Transverse colon (tissue), 4 donors: ENCODE measurements around the gene LMO7. TPM values are rescaled to one million over a fixed set of nuclear protein-coding genes. Genes with fewer than 3 reads are reported as not detected.

Experiments
- DNase-seq: peaks from one replicate; pipeline ENCODE4 v3.0.0-alpha.2; 2019
- H3K27ac ChIP-seq, 4 donors: fragments of 200-600 bp; sonication (generic); 2 replicates each; pipeline ENCODE4 v1.5.1; 2016 to 2018; ENCODE audit warnings: inconsistent platforms in 4 of 4
- H3K27me3 ChIP-seq: fragments of 200-600 bp; sonication (generic); 2 replicates; pipeline ENCODE4 v1.5.1; 2017; ENCODE audit warnings: inconsistent platforms
- H3K36me3 ChIP-seq, 4 donors: fragments of 200-600 bp; sonication (generic); 2 replicates each; pipeline ENCODE4 v1.5.1; 2017 to 2019; ENCODE audit warnings: inconsistent platforms in 4 of 4
- H3K4me1 ChIP-seq, 4 donors: fragments of 200-600 bp; sonication (generic); 2 replicates each; pipeline ENCODE4 v1.5.1; 2017 to 2020; ENCODE audit warnings: inconsistent platforms in 4 of 4
- H3K4me3 ChIP-seq, 4 donors: fragments of 200-600 bp; sonication (generic); 1 replicate in 1 of 4; 2 replicates in 3 of 4; pipeline versions ENCODE4 v1.5.1 to v1.6.1; 2017 to 2019; ENCODE audit warnings: inconsistent platforms in 4 of 4
- H3K9me3 ChIP-seq, 2 donors: fragments of 200-600 bp; sonication (generic); 2 replicates each; pipeline ENCODE4 v1.5.1; 2017 to 2019; ENCODE audit warnings: inconsistent platforms in 2 of 2
- CTCF ChIP-seq, 5 experiments: fragments of 200-600 bp in 3 of 5; fragments of 450-650 bp in 2 of 5; sonication (generic) in 3 of 5; IDR thresholded peaks; 1 replicate in 2 of 5; 2 replicates in 3 of 5; pipeline ENCODE4 v1.5.1; 2016 to 2017; ENCODE audit warnings: antibody characterized with exemption in 5 of 5, inconsistent platforms in 3 of 5, mild to moderate bottlenecking in 2 of 5, moderate library complexity in 1 of 5
- EP300 ChIP-seq: sonication (generic); formaldehyde crosslinking; IDR thresholded peaks from one replicate; pipeline ENCODE4 v1.6.1; 2017; ENCODE audit warnings: antibody characterized with exemption, low read depth
- POLR2A ChIP-seq: fragments of 450-650 bp; IDR thresholded peaks from one replicate; pipeline ENCODE4 v1.6.1; 2016; ENCODE audit warnings: antibody characterized with exemption, mild to moderate bottlenecking, moderate library complexity
- POLR2AphosphoS5 ChIP-seq, 3 donors: sonication (generic); formaldehyde crosslinking; IDR thresholded peaks; one replicate each; pipeline ENCODE4 v1.6.1; 2016; ENCODE audit warnings: antibody characterized with exemption in 3 of 3
- WGBS, 2 donors: methylation state at CpG; one replicate each; pipeline ENCODE4 v1.1.5; 2018; ENCODE audit warnings: low coverage in 1 of 2; 5-methylcytosine and 5-hydroxymethylcytosine counted together
- in situ Hi-C, 4 donors: fragments of 200-750 bp; cut with MboI; loops; one replicate each; pipeline versions ENCODE4 v1.15.0 to v1.15.1; 2017; ENCODE audit warnings: low sequenced_read_pairs in 3 of 4, low pct_ligation_motif_present in 1 of 4, low pct_unique_long_range_greater_than_20kb in 1 of 4
- intact Hi-C: fragments of 100-400 bp; cut with DNase I; formaldehyde crosslinking; loops from one replicate; pipeline ENCODE4 v1.15.1; 2023; ENCODE audit warnings: low total_unique reads
- total RNA-seq, 4 donors: library from RNA; depleted of rRNA; stranded (reverse); fragments of >200 nt; gene quantifications; one replicate each; pipeline ENCODE4 v1.1.0, GENCODE V29; 2016

LMO7 gene
- total RNA-seq, 4 donors from 2014 or later, result 82.6 to 304 (median 190) TPM

- WGBS, 2 donors, result 89 to 100% methylated on average over 2 of the region's 2 CpGs
- Histone ChIP-seq H3K4me3 (no peak overlapping the region), H3K27me3 (no peaks in the 10 kb centered on the region), H3K27ac (no peak overlapping the region), H3K9me3 (no peaks in the 10 kb centered on the region), H3K4me1 (no peaks in the 10 kb centered on the region), H3K36me3 (peaks cover 0 to 16% (median 7%) of the 10 kb centered on the region in 4 donors)
- no peak for TF ChIP-seq CTCF (IDR thresholded peaks at IDR 0.05)
- TF ChIP-seq POLR2AphosphoS5 (IDR thresholded peaks at IDR 0.05), result no peak
- no peak for TF ChIP-seq EP300
- TF ChIP-seq POLR2A, result no peak
- intact Hi-C loops (no loop called here), in situ Hi-C loops (no loop called here)
- no peak for DNase-seq
Measured at GRCh38 chr13:75847588-75847987, 211.5 kb downstream of the LMO7 start.

GRCh38 chr13:75850916-75851315 lies 214.8 kb downstream of the LMO7 start:
- no peak for DNase-seq
- in situ Hi-C loops, result loop anchor here in 2 of 4 donors (25.0 kb wide), 1 partner anchor 164 kb away; no protein-coding TSS in a partner anchor
- intact Hi-C loops, result no loop called here
- WGBS, 2 donors, result 67 to 95% methylated on average over 1 to 3 of the region's 3 CpGs
- TF ChIP-seq CTCF (IDR thresholded peaks at IDR 0.05), result no peak
- TF ChIP-seq EP300, result no peak
- no peak for TF ChIP-seq POLR2A
- no peak for TF ChIP-seq POLR2AphosphoS5 (IDR thresholded peaks at IDR 0.05)
- no peaks in the 10 kb centered on the region for H3K4me1 ChIP-seq
- H3K4me3 ChIP-seq, result no peak overlapping the region
- H3K36me3 ChIP-seq, result peaks cover 0 to 18% (median 4%) of the 10 kb centered on the region in 4 donors
- no peaks in the 10 kb centered on the region for H3K9me3 ChIP-seq
- H3K27ac ChIP-seq, result no peak overlapping the region
- no peaks in the 10 kb centered on the region for H3K27me3 ChIP-seq

GRCh38 chr13:75855216-75855615 lies 219.1 kb downstream of the LMO7 start:
- no peaks in the 10 kb centered on the region for H3K4me1 ChIP-seq
- no peaks in the 10 kb centered on the region for H3K9me3 ChIP-seq
- in situ Hi-C loops, result loop anchor here in 2 of 4 donors (25.0 kb wide), 1 partner anchor 168 kb away; no protein-coding TSS in a partner anchor
- no peak overlapping the region for H3K4me3 ChIP-seq
- peaks cover 0 to 6% (median 0%) of the 10 kb centered on the region in 4 donors for H3K36me3 ChIP-seq
- DNase-seq, result no peak
- no peak overlapping the region for H3K27ac ChIP-seq
- TF ChIP-seq POLR2A (no peak), CTCF (IDR thresholded peaks at IDR 0.05) (no peak), POLR2AphosphoS5 (IDR thresholded peaks at IDR 0.05) (no peak), EP300 (no peak)
- no peaks in the 10 kb centered on the region for H3K27me3 ChIP-seq
- 83 to 94% methylated on average over 2 to 6 of the region's 6 CpGs for WGBS, 2 donors
- intact Hi-C loops, result no loop called here

- DNase-seq, result no peak
- in situ Hi-C loops (loop anchor here in 2 of 4 donors (25.0 kb wide), 1 partner anchor 169 kb away; no protein-coding TSS in a partner anchor), intact Hi-C loops (no loop called here)
- H3K27ac ChIP-seq, result no peak overlapping the region
- no peaks in the 10 kb centered on the region for H3K27me3 ChIP-seq
- 87 to 96% methylated on average over 3 to 4 of the region's 4 CpGs for WGBS, 2 donors
- no peaks in the 10 kb centered on the region for H3K9me3 ChIP-seq
- H3K4me3 ChIP-seq, result no peak overlapping the region
- TF ChIP-seq POLR2A (no peak), CTCF (IDR thresholded peaks at IDR 0.05) (no peak), POLR2AphosphoS5 (IDR thresholded peaks at IDR 0.05) (no peak), EP300 (no peak)
- H3K4me1 ChIP-seq, result no peaks in the 10 kb centered on the region
- H3K36me3 ChIP-seq, result peaks cover 0 to 3% (median 0%) of the 10 kb centered on the region in 4 donors
Measured at GRCh38 chr13:75855847-75856246, 219.7 kb downstream of the LMO7 start.
